Lower leg skin (tissue), 4 donors: ENCODE results near the gene PCDHGC3. TPM values are rescaled to one million over a fixed set of nuclear protein-coding genes. Genes with fewer than 3 reads are reported as not detected.

Experiments used
- DNase-seq, 2 donors: peaks; one replicate each; pipeline ENCODE4 v3.0.0-alpha.2; 2019; ENCODE audit warnings: low spot score in 2 of 2
- H3K4me3 ChIP-seq: fragments of 200-600 bp; sonication (generic); 2 replicates; pipeline ENCODE4 v1.5.1; 2017; ENCODE audit warnings: mild to moderate bottlenecking, low read depth; ENCODE audit not compliant: poor library complexity, severe bottlenecking
- POLR2A ChIP-seq, 2 donors: fragments of 450-650 bp; IDR thresholded peaks; one replicate each; pipeline ENCODE4 v1.6.1; 2016 to 2017; ENCODE audit warnings: antibody characterized with exemption in 2 of 2, mild to moderate bottlenecking in 1 of 2, moderate library complexity in 1 of 2
- WGBS, 2 donors: methylation state at CpG; one replicate each; pipeline ENCODE4 v1.1.5; 2018; 5-methylcytosine and 5-hydroxymethylcytosine counted together
- intact Hi-C: fragments of 100-400 bp; cut with DNase I; formaldehyde crosslinking; loops from one replicate; pipeline ENCODE4 v1.15.0; 2023; ENCODE audit warnings: low total_unique reads
- total RNA-seq, 4 donors: library from RNA; depleted of rRNA; stranded (reverse); fragments of >200 nt; gene quantifications; one replicate each; pipeline ENCODE4 v1.1.0, GENCODE V29; 2016
- TF ChIP-seq, protein P1 (sequence below), 3 donors: fragments of 450-650 bp; IDR thresholded peaks; one replicate each; pipeline ENCODE4 v1.5.1; 2016; ENCODE audit warnings: antibody characterized with exemption in 3 of 3, mild to moderate bottlenecking in 3 of 3, moderate library complexity in 2 of 3

Gene PCDHGC3
- total RNA-seq, 4 donors from 2014 or later = 45.5 to 80.8 (median 49.7) TPM

DNA sequence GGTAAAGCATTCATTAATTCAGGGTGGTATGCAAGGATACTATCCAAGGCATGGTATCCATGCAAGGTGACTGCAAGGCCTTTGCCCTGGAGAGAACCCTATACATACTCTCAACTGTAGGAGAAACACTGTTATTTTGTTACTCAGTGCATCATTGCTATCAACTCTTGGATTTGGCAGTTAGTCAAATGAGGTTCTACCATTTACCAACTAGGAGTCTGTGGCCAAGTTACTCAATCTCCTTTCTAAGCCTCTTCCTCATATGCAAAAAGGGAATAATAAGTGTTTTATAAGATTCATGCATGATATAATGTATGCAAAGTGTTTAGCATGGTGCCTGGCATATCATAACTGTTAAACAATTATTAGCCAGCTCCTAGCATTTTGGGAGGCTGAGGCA, 4.0 kb downstream of the PCDHGC3 start:
- no peak overlapping the region for H3K4me3 ChIP-seq
- intact Hi-C loops = loop anchor here (5.0 kb wide), 1 partner anchor 43 kb away; no protein-coding TSS in a partner anchor
- no peak for DNase-seq
- TF ChIP-seq, protein P1, sequence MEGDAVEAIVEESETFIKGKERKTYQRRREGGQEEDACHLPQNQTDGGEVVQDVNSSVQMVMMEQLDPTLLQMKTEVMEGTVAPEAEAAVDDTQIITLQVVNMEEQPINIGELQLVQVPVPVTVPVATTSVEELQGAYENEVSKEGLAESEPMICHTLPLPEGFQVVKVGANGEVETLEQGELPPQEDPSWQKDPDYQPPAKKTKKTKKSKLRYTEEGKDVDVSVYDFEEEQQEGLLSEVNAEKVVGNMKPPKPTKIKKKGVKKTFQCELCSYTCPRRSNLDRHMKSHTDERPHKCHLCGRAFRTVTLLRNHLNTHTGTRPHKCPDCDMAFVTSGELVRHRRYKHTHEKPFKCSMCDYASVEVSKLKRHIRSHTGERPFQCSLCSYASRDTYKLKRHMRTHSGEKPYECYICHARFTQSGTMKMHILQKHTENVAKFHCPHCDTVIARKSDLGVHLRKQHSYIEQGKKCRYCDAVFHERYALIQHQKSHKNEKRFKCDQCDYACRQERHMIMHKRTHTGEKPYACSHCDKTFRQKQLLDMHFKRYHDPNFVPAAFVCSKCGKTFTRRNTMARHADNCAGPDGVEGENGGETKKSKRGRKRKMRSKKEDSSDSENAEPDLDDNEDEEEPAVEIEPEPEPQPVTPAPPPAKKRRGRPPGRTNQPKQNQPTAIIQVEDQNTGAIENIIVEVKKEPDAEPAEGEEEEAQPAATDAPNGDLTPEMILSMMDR (IDR thresholded peaks at IDR 0.05) = no peak
- TF ChIP-seq POLR2A (IDR thresholded peaks at IDR 0.05) = no peak

DNA sequence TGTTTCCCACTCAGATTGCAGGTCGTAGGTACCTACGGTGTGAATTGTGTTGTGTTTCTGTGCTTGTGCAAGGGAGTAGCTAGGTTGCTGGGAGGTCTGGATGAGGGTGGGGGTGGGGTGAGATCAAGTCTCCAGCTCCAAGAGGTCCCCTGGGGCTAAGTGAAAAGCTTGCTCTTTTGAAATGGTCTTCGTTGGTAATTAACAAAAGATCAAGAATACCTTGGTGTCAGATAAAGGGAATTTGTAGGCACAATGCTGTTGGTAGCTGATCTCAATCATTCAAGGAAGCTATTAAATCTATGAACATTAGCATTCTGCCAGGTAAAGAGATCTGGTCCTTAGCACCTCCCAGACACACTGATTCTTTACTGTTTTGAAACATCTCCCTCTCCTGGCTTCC, 8.1 kb downstream of the PCDHGC3 start:
- TF ChIP-seq, protein P1 (IDR thresholded peaks at IDR 0.05) = no peak
- no peak for TF ChIP-seq POLR2A (IDR thresholded peaks at IDR 0.05)
- DNase-seq = no peak
- intact Hi-C loops = no loop called here
- H3K4me3 ChIP-seq = no peak overlapping the region
- WGBS, 2 donors = 36 to 39% methylated on average over 3 of the region's 3 CpGs

DNA sequence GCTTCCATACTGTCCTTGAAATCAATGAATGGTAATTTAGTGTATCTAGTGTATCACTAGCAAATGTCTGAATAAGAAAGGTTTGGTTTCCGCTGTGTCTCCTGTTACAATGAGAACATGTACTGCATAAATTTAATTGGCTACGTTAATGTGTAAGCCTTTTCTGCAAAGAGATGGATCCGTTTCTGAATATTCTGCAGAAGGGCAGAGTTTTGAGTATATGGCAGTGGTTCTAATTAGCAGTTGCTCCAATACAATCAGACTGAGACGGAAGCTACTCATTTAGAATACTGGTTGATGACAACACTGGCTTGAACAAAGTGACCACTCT, 8.5 kb downstream of the PCDHGC3 start:
- no peak for DNase-seq
- WGBS, 2 donors = 15 to 22% methylated on average over 4 of the region's 4 CpGs
- TF ChIP-seq, protein P1 (IDR thresholded peaks at IDR 0.05) = no peak
- no peak for TF ChIP-seq POLR2A (IDR thresholded peaks at IDR 0.05)
- H3K4me3 ChIP-seq = peak overlapping the region; percentile 4
- intact Hi-C loops = no loop called here

DNA sequence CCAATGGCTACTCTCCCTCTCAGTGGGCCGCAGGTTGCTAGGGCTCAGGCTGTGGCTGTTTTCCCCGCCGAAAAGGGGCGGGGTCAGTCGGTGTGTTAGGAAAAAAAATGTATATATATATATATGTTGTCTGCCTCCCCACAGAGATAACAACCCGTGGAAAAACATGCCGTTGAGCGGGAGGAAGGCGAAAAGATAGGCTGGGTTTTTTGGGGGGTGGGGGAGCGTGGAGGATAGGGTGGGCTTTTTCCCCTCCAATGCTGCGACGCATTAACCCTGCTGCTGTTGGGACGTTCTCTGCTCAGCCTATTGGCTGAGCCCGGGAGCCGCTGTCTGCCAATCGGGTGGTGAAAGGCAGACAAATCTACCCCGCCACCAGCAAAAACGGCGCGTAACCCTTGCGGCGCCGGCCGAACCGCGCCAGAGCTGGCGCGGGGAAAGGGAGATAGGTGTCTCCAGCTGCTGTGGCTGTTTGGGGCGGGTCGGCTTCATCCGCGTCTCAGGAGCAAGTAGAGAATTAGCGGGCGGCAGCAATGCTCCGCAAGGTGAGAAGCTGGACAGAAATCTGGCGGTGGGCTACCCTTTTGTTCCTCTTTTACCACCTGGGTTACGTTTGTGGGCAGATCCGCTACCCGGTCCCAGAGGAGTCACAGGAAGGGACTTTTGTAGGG, 9.0 kb downstream of the PCDHGC3 start, which contains the start of gene PCDHGC4:
PCDHGC4 (plus strand) TSS at position 390 of the 671 bp plus-strand sequence; CDS start at position 534, 144 bp downstream.
- DNase-seq = no peak
- intact Hi-C loops = no loop called here
- peak within 1 kb of the TSS; percentile 4 for H3K4me3 ChIP-seq
- TF ChIP-seq POLR2A (IDR thresholded peaks at IDR 0.05) = no peak
- TF ChIP-seq, protein P1 (IDR thresholded peaks at IDR 0.05) = no peak
- 4 to 11% methylated on average over 36 of the region's 39 CpGs for WGBS, 2 donors

DNA sequence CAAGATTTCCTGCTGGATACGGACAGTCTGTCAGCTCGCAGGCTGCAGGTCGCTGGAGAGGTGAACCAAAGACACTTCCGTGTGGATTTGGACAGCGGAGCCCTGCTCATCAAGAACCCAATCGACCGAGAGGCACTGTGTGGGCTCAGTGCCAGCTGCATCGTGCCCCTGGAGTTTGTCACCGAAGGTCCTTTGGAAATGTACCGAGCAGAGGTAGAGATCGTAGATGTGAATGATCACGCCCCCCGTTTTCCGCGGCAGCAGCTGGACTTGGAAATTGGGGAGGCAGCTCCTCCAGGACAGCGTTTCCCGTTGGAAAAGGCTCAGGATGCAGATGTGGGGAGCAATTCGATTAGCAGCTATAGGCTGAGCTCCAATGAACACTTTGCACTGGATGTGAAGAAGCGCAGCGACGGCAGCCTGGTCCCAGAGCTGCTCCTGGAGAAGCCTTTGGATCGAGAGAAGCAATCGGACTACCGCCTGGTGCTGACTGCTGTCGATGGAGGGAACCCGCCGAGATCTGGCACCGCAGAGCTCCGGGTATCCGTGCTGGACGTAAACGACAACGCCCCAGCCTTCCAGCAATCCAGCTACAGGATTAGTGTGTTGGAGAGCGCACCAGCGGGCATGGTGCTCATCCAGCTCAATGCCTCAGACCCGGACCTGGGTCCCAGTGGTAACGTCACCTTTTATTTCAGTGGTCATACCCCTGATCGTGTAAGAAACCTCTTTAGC, 9.7 kb downstream of the PCDHGC3 start:
- no peak for DNase-seq
- intact Hi-C loops = no loop called here
- H3K4me3 ChIP-seq = no peak overlapping the region
- TF ChIP-seq, protein P1 (IDR thresholded peaks at IDR 0.05) = no peak
- no peak for TF ChIP-seq POLR2A (IDR thresholded peaks at IDR 0.05)
- 62 to 67% methylated on average over 31 to 38 of the region's 38 CpGs for WGBS, 2 donors
